ENCODE measurements around the gene NR1H4. TPM values are rescaled to one million over a fixed set of nuclear protein-coding genes. Genes with fewer than 3 reads are reported as not detected.

The NR1H4 gene
- total and polyA plus RNA-seq, 9 of the 15 experiments (the other 6 are each of a cell fraction or from before 2014, with no cell fraction given) = 0.03 TPM; not detected in 8

DNA sequence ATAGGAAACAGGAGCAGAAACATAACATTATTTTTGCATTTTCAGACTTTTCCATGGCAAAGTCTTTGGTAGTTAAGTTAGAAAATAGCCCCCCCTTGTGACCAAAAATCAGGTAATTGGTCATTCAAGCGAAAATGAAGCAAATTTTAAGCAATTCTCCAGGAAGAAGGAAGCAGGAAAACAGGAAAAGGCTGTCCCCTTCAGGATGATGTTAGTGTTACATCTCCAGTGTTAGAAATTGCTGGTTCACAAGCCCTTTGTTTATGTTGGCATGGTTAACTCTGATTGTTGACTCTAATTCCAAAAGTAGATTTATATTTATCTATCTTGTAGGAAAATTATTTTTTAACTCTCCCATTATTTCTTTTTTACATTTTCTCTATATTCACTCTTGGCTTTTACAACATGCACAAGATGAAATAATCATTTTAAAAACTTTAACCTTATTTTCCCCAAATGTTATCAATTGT, 81.0 kb downstream of the NR1H4 start (continued):
- TF ChIP-seq, protein P1, sequence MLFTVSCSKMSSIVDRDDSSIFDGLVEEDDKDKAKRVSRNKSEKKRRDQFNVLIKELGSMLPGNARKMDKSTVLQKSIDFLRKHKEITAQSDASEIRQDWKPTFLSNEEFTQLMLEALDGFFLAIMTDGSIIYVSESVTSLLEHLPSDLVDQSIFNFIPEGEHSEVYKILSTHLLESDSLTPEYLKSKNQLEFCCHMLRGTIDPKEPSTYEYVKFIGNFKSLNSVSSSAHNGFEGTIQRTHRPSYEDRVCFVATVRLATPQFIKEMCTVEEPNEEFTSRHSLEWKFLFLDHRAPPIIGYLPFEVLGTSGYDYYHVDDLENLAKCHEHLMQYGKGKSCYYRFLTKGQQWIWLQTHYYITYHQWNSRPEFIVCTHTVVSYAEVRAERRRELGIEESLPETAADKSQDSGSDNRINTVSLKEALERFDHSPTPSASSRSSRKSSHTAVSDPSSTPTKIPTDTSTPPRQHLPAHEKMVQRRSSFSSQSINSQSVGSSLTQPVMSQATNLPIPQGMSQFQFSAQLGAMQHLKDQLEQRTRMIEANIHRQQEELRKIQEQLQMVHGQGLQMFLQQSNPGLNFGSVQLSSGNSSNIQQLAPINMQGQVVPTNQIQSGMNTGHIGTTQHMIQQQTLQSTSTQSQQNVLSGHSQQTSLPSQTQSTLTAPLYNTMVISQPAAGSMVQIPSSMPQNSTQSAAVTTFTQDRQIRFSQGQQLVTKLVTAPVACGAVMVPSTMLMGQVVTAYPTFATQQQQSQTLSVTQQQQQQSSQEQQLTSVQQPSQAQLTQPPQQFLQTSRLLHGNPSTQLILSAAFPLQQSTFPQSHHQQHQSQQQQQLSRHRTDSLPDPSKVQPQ (CRISPR knock-in tag; IDR thresholded peaks at IDR 0.05; ENCODE audit: borderline replicate concordance) = no peak
- TF ChIP-seq BRD9 (IDR thresholded peaks at IDR 0.05; ENCODE audit: low read depth, partially characterized antibody) (no peak), CHD2 (IDR thresholded peaks at IDR 0.05; ENCODE audit: low read depth, low read length) (no peak), MAFF (IDR thresholded peaks at IDR 0.05; ENCODE audit: low read length) (no peak)

DNA sequence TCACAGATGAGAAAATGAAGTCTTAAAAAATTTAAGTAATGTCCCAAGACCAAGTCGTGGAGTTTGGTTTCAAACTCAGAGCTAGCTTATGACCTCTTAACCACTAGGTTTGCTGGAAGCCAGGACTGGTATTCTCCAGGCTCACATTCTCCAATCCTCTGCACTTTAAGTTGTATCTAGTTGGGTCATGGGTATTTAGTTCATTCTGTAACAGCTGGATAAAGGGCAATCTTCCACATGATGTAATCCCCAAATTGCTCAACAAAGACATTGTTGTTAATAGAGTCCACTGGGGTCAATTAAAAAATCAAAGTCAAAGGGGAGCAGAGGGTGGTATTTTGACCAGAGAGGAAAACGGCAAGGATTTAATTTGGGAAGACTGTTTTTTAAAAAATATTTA, 82.1 kb downstream of the NR1H4 start:
- Histone ChIP-seq H3K4me1 (replicated peaks in 1 of 2; ENCODE audit: control insufficient read depth in 2 of 2, insufficient read depth in 2 of 2, low read length in 2 of 2) (no peaks in the 10 kb centered on the region), H3K79me2 (ENCODE audit: control insufficient read depth, insufficient read depth, low read length) (no peaks in the 10 kb centered on the region), H3K4me3 (no peak overlapping the region), H3K27me3 (ENCODE audit: control insufficient read depth in 2 of 2, insufficient read depth in 2 of 2, low read length in 2 of 2) (peaks cover 0 to 2% of the 10 kb centered on the region in 2 experiments; a peak in 1 of 5 replicates), H3K9ac (ENCODE audit: insufficient read depth in 1 of 2, low read depth in 2 of 2, low read length in 2 of 2) (no peak overlapping the region), H3K9me1 (ENCODE audit: control insufficient read depth, insufficient read depth, low read length) (no peaks in the 10 kb centered on the region), H3K9me3 (replicated peaks; ENCODE audit: control insufficient read depth, insufficient read depth, low read depth, low read length) (no peaks in the 10 kb centered on the region), H3K36me3 (ENCODE audit: control insufficient read depth, insufficient read depth, low read length) (no peaks in the 10 kb centered on the region), H3K4me2 (ENCODE audit: insufficient read depth, low read length) (no peak overlapping the region), H2AFZ (ENCODE audit: low read depth, low read length) (no peak overlapping the region), H3K27ac (ENCODE audit: extremely low read depth, low read depth, low read length) (no peak overlapping the region), H4K20me1 (replicated peaks; ENCODE audit: control insufficient read depth, insufficient read depth, low read length) (no peaks in the 10 kb centered on the region)
- 4% methylated on average over 2 of the region's 2 CpGs for WGBS (ENCODE audit: insufficient coverage, low coverage, missing lambda C conversion rate)
- FAIRE-seq (no peak), ATAC-seq (no peak), DNase-seq (ENCODE audit: extremely low read depth in 1 of 4, low spot score in 3 of 4) (no peak)
- ChIA-PET POLR2A (no interaction called here), CTCF (ENCODE audit: low intra/inter-chr PET ratio) (interaction anchor here (2.2 kb wide), 1 partner anchor 321 kb away, joined by 32 read pairs; no protein-coding TSS in a partner anchor)
- BruUV-seq (replicated peaks) = no TSS peak
- in situ Hi-C loops (cut with MboI) (loop anchor here (10.0 kb wide), 1 partner anchor 201 kb away; the partner anchor contains the start of gene SLC17A8), intact Hi-C loops (cut with micrococcal nuclease) (loop anchor here (10.0 kb wide), 1 partner anchor 1511 kb away; no protein-coding TSS in a partner anchor)
- TF ChIP-seq, protein P2, sequence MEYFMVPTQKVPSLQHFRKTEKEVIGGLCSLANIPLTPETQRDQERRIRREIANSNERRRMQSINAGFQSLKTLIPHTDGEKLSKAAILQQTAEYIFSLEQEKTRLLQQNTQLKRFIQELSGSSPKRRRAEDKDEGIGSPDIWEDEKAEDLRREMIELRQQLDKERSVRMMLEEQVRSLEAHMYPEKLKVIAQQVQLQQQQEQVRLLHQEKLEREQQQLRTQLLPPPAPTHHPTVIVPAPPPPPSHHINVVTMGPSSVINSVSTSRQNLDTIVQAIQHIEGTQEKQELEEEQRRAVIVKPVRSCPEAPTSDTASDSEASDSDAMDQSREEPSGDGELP (CRISPR knock-in tag; IDR thresholded peaks at IDR 0.05; ENCODE audit: borderline replicate concordance) = no peak
- TF ChIP-seq ZNF239 (CRISPR knock-in tag; IDR thresholded peaks at IDR 0.05) (no peak), HMGN3 (IDR thresholded peaks at IDR 0.05; ENCODE audit: borderline replicate concordance, extremely low read depth, insufficient read length, low read depth, low read length) (no peak), KAT8 (IDR thresholded peaks at IDR 0.05; ENCODE audit: low read depth) (no peak), DIDO1 (tag; IDR thresholded peaks at IDR 0.05; ENCODE audit: low read depth) (no peak)
- TF ChIP-seq, protein P3, sequence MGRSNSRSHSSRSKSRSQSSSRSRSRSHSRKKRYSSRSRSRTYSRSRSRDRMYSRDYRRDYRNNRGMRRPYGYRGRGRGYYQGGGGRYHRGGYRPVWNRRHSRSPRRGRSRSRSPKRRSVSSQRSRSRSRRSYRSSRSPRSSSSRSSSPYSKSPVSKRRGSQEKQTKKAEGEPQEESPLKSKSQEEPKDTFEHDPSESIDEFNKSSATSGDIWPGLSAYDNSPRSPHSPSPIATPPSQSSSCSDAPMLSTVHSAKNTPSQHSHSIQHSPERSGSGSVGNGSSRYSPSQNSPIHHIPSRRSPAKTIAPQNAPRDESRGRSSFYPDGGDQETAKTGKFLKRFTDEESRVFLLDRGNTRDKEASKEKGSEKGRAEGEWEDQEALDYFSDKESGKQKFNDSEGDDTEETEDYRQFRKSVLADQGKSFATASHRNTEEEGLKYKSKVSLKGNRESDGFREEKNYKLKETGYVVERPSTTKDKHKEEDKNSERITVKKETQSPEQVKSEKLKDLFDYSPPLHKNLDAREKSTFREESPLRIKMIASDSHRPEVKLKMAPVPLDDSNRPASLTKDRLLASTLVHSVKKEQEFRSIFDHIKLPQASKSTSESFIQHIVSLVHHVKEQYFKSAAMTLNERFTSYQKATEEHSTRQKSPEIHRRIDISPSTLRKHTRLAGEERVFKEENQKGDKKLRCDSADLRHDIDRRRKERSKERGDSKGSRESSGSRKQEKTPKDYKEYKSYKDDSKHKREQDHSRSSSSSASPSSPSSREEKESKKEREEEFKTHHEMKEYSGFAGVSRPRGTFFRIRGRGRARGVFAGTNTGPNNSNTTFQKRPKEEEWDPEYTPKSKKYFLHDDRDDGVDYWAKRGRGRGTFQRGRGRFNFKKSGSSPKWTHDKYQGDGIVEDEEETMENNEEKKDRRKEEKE (IDR thresholded peaks at IDR 0.05; ENCODE audit: borderline replicate concordance in 1 of 2, control insufficient read depth in 1 of 2, low read depth in 2 of 2, low read length in 1 of 2) = no peak
- TF ChIP-seq, protein P4, sequence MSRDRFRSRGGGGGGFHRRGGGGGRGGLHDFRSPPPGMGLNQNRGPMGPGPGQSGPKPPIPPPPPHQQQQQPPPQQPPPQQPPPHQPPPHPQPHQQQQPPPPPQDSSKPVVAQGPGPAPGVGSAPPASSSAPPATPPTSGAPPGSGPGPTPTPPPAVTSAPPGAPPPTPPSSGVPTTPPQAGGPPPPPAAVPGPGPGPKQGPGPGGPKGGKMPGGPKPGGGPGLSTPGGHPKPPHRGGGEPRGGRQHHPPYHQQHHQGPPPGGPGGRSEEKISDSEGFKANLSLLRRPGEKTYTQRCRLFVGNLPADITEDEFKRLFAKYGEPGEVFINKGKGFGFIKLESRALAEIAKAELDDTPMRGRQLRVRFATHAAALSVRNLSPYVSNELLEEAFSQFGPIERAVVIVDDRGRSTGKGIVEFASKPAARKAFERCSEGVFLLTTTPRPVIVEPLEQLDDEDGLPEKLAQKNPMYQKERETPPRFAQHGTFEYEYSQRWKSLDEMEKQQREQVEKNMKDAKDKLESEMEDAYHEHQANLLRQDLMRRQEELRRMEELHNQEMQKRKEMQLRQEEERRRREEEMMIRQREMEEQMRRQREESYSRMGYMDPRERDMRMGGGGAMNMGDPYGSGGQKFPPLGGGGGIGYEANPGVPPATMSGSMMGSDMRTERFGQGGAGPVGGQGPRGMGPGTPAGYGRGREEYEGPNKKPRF (IDR thresholded peaks at IDR 0.05; ENCODE audit: low read depth, low read length) = no peak

Measured in K562 (cell line).